DMS 273 (cell line): ENCODE results near the gene DEDD.
A peak's percentile ranks its signal among the peaks of the same experiment; 100 is the strongest.

ENCODE experiments used
- DNase-seq: peaks from one replicate; lab custom pipeline; 2025; ENCODE audit not compliant: unreplicated experiment; lab: John Stamatoyannopoulos, UW

DEDD gene

DNA sequence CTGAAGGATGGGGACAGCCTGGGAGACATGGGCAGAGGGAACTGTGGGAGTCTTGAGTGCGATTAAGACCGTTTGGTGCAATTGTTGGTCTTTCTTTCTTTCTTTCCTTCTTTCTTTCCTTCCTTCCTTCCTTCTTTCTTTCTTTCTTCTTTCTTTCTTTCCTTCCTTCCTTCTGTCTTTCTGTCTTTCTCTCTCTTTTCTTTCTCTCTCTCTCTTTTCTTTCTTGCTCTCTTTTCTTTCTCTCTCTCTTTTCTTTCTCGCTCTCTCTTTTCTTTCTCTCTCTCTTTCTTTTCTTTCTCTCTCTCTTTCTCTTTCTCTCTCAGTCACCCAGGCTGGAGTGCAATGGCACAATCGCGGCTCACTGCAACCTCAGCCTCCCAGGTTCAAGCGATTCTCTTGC, 37.2 kb downstream of the DEDD start:
- no peak for DNase-seq

DNA sequence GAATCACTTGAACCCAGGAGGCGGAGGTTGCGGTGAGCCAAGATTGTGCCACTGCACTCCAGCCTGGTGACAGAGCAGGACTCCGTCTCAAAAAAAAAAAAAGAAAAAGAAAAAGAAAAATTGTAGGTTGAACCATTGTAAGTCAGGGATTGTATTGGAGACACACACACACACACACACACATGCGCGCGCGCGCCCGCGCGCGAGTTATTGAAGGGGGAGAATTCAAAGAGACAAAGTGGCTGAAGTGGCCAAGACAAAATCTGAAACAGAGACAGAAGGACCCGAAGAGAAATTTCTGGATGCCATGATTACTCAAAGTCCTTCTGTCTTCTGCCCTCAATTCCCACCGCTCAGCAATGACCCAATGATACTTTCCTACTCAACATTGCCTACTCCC, 38.0 kb downstream of the DEDD start:
- DNase-seq, result no peak

DNA sequence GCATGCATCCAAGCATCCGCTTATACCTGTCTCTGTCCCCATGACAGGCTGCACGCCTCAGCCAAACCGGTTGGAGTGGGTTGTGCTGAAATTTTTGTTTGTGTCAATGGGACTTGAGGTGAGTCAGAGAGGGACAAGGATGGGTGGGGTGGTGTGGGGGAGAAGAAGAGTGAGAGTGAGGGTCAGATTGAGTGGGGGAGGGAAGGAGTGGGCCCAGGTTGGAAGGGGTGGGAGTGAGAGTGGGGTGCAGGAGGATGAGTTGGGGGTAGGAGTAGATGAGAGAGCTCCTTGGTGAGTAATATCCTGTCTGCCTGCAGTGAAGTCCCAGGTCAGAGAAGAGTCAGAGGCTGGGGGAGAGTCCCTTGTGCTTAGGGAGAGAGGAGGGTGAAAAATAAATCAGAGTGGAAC, 39.8 kb downstream of the DEDD start:
- DNase-seq, result no peak

DNA sequence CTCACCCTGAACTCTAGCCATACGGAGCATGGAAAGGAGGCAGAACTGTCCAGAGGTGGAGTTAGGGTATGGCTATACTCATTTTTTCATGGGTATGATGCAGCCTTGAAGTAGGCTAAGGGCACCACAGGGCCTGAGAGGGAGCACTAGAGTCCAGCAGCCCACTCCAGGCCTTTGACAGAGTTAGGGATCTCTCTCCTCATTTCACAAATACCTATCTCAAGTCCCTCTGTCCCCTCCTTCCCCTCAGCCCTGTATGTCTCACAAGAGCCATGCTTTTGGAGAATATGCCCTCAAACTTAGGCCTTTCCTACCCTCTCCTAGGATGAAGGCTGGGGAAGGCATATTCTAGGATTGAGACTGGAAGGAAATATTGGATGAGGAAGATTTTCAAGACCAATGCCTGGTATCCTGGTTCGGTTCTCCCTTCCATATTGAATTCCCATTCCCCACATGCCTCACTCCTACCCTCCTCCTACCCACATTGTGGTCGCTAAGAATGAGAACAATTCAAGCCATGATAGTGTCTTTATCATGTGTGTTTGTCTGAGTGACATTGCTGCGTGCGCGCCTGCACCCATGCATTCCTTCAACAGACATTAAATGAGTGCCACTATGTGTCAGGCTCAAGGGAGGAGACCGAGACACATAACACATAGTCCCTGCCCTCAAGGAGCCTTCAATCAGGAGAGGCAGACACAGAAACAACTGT, 40.5 kb downstream of the DEDD start:
- no peak for DNase-seq

DNA sequence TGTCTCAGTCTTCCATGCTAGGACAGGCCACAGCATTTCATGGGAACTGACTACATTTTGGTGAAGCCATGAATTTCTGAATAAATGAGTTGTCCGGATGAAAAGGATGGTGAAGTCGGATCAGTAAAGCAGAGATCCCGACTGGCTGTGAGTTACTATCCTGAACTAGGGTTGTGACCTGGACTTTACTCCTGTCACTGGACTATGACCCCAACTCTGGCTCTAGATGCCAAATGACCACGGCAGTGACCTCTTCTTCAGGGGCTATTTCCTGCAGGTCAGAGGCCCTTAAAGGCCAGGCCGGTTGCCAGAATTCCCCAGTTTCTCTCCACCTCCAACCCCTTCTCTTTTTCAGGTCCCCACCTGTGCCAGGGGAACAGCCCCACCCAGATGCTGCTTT, 41.4 kb downstream of the DEDD start:
- DNase-seq, result no peak

DNA sequence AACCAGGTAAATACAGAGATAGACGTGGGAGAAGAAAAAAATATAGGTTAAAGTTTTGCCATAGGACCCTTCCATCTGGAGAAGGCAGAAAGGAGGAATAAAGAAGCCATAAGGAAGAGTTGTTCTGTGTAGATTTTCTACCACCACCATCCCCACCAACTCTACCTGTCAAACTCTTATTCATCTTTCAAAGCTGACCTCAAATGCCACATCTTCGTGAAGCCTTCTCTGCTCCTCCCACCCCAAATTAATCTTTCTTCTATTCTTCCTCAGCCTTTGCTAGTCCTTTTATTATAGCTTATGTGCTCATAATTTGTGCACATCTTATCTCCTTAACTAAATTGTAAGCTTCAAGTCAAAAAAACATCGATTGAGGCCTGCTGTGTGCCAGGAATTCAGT, 41.9 kb downstream of the DEDD start:
- DNase-seq, result no peak

DNA sequence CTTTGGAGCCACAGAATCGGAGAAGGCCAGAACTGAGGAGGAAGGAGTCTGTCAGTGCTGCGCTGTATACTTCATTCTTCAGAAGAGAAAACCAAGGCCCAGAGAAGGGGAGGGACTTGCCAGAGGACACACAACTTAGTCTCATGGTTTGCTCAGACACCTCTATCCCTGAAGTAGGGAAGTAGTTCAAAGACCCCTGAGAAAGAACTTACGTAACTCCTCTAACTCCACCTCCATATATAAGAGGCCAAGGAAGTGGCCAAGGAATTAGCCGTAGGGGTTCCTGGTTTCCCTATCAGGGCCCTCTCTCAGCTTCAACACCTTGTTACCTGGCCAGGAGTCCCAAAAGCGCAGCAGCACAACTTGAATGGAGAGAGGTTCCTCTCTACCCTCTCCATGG, 42.5 kb downstream of the DEDD start:
- no peak for DNase-seq

DNA sequence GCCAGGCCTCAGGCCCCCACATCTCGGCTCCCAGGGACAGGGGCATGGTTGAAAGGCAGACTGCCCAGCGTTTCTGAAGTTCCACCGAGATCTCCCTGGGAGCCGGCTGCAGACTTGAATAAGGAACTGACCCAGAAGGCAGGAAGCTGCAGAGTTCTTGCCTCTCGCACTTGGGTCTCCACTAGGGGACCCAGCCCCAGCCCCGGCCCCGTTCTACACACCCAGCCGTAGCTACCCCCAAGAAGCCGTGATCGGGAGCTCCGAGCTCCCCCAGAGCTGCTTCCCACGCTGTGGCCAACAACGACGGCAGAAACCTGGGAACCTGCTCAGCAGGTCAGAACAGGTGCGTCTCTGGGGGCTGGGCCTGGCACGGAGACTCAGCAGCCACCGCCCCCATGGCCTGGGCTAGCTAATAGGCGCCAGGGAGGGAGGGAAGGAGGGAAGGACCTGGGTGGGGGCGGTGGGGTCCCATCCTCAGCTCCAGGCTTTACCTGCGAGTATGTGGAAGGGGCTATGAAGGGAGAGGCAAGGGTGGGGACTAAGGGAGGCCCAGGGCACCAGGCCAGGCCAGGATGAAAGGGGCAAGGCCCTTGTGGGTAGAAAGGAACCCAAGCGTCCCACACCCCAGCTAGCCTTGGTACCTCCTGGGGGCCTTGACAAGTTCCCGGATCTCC, 43.1 kb downstream of the DEDD start, which contains the start of gene NECTIN4:
Gene NECTIN4 (minus strand): TSS at position 308 of the 674 bp plus-strand sequence. CDS start 262 bp downstream, at position 46.
- DNase-seq, result no peak

DNA sequence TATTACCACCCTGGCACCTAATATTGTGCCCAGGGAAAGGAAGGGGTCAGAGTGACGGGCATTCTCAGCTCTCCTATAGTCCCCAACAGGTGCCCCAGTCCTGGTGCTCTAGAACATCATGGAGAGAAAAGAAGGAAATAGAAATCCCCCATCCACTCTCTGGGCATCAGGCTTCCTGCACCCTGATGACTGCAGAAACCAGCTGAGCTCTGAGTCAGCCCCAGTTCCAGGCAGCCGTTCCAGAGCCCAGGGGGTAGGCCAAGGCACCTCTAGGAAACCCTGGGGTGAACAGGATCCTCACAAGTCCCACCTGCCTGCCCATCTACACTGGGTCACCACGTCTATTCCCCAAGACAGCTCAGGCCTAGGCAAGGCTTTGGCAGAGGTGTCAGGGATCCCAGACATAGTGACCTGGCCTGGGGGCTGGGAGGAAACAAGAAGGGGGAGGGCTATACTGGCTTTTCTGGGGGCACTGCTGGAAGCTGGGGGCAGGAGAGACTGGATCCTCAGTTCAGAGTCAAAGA, 43.8 kb downstream of the DEDD start:
- DNase-seq, result no peak

DNA sequence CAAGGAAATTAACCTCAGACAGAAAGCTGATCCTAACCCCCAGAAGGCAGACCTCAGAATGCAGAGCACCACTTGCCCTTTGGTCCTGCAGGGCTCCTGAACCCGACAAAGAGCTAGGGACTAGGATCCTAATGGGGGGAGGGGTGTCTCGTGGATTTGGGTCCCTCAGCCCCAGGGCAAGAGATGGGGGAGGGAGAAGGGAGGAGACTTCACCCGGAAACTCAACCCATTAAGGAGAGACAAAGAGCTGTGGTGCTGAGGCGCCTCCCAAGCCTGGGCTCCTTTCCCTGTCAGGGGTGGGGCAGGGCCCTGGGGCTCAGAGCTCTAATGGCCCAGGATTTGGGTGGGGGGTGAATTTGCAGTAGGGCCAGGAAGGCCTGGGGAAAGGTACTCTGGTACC, 46.0 kb downstream of the DEDD start:
- DNase-seq, result no peak

DNA sequence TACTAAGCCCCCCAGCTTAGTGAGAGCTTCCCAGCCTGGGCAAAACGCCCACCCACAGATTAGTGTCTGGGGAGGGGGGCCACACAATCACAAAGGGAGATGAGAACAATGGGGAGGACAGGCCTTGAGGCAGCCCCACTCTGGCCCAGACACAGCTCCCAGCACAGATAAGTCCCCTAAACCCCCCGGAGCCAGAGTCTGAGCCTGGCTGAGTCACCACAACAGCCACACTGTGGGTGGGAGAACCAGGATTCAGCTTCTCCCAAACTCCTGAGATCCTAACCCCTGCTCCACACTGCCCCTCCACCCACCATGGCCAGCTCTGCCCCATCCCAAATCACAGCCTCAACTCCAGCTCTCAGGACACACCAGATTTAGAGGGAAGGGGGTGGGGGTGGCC, 47.3 kb downstream of the DEDD start:
- DNase-seq, result no peak

DNA sequence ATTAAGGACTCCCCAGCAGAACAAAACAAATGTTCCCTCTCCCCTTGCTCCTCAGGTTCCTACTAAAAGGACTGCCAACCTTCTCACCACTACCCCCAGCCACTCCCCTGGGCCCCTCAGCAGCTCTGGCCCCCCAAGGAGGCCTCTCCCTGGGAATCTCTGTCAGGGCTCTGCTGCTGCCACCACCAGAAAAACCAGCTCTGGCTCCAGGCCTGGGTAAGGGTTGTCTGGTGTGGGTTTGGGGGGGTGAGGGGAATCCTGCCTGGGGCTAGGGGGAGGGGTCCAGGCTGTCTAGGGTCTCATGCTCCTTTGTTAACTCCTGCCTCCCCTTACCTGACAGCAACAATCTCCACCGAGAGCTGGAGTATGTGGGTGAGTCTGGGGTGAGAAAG, 47.9 kb downstream of the DEDD start:
- DNase-seq, result no peak

DNA sequence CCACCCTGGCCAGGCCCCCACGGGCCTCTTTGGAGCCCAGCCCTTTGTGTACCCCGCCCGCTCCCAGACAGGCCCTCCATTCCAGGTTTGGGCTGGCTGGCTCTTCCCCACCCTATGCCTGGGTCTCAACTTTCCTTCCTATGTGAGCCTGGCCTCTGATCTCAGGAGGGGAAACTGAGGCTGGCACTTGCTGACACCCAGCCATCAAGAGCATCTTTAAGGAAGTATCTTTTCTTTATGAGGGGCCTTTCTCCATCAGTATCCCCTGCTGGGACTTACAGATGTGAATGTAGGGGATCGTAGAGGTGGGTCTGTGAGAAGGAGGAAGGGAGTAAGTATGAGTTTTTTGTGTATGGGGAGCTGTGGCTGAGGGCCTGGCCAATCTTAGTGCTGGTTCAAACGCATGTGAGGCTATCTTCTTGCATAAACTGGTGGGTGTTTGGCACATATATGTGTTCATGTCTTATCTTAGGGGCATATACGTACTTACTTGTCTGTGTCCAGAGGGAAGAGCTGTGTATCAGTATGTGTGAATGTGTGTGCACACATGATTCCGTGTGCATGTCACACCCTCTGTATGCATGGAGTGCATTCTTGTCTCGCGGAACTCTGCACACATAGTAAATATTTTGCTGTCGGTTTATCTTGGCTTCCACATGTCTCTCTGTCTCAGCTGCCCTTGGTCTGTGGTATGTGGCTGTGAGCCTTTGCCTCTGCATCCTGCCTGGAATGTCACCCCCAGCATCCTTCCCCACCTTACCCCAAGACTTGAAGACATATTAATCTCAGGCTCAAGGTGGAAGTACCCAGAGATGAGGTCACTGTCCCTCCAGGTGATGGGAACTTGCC, 48.5 kb downstream of the DEDD start:
- no peak for DNase-seq

DNA sequence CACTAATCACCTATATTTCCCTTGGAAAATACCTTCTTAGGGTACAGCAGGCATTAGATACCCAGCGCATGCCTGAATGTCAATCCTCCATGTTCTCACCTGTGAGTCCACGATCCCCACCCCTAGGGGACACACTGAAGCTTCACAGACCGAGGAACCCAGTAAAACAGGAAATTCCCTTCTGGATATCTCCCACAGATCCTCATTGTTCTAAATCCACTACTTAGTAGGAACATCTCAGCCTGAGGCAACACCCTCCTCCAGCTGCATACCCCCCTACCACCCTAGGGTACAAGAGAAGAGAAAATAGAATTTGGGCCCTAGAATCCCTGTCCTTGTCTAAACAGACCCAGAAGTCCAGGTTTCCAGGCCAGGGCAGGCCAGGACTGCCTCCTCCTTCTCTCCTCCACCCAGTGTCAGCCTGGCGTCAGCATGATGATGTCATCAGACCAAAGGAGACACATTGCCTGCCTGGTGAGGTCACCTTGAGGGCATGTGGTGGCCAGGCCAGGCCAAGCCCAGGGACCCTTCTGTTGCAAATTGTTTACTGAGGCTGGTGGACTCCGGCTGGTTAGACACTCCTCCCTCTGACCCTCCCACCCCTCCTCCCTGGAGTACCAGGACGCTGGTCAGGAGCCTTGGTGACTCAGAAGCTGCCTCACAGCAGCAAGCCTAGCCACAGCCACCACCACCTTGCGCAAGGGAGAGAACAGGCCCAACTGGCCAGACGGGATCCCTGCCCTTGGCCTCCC, 49.3 kb downstream of the DEDD start:
- peak; percentile 20 for DNase-seq

DNA sequence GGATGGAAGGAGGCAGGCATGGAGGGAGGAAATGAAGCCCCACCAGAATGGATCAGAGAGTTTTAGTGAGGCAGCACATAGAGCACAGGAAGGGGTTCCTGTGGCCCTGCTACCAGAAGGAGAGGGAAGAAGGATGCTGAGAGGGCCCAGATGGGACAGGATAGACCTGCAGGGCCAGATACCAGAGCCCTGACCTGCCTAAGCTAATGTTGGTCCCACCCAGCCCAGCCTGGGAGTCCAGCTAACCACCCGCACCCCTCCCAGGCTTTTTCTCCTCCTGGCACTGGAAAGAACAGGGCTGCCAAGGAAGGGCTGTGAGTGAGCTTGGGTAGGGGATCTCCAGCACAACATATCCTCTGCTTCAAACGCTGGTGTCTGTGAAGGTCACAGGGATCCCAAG, 50.0 kb downstream of the DEDD start:
- DNase-seq, result no peak

DNA sequence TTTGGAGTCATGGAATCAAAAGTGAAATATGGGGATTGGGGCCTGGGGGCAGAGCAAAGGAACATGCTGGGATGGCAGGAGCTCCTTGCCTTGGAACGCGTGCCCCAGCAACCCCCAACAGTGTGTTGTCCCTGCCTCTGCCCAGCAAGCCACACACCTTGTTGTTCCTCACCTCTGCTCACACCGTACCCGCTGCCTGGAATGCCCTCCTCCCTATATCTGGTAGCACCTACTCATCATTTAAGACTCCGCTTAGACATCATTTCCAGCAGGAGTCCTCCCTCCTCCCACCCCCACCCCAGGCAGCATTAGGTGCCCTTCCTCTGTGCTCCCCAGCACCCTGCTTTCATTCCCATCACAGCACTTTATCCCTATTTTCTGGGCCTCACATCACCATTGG, 50.9 kb downstream of the DEDD start:
- no peak for DNase-seq

DNA sequence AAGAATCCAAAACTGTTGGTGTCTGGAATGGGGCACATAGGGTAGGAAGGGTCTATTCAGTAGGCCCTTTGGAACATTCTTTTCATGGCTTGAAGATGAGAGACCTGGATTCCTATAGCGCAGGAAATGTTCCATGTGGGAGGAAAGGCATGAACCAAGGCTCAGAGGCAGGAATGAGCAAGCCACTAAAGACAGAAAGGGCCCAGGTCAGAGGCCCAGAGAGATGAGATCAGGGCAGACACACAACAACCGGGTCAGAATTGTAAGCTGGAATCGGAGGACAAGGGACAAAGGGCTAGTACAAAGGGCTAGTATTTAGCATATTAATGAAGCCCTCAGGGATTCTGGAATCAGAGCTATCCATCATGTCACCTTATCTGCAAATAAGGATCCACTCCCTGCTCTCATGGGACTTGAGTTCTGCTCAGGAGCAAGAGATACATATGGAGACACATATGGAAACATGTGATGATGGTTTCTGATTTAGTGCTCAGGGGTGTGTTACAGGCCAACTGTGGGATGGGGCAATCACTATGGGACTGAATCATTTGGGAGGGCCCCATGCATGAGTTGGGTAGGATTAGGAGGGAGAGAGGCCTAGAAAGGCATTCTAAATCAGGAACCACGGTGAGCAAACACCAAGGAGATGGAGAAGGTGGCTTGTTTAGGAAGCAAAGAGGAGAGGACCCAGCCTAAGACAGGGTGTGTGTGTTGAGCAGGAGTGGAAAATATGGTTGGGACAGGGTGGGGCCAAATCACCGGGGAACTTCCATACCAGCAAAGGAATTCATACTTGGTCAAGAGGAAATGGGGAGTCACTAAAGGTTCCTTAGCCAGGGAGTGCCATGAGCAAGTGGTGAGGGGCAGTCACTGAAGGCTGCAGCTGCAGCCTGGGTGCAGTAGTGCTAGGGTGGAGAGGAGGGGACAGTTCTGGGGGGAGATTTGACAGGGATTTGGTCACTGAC, 51.7 kb downstream of the DEDD start:
- no peak for DNase-seq

DNA sequence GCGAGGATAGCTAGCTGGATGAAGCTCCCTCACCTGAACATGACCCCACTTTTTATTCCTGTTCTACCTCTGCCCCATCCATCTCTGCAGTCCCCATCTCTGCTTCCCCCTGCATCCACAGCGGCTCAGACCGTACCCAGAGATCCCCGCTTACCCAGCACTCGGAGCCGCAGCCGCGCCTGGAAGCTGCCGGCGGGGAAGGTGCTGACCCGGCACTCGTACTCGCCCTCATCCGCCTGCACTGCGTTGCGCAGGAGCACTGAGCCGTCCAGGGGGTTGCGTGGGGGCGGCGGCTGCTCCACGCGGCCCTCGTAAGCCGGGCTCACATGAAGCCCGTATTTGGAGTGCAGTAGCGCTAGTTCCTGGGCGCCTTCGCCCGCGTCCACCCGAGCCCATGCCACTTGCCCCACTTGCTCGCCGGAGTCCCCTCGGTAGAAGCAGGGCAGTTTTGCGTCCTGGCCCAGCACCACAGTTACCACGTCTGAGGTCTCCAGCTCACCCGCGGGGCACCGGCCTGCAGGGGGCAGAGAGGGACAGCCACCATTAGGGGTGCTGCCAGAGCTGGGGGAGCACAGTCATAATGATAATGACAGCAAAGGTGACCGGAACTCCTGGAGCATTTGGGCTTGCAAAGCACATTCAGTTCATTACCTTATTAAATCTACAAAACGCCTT, 52.9 kb downstream of the DEDD start:
- DNase-seq, result no peak

DNA sequence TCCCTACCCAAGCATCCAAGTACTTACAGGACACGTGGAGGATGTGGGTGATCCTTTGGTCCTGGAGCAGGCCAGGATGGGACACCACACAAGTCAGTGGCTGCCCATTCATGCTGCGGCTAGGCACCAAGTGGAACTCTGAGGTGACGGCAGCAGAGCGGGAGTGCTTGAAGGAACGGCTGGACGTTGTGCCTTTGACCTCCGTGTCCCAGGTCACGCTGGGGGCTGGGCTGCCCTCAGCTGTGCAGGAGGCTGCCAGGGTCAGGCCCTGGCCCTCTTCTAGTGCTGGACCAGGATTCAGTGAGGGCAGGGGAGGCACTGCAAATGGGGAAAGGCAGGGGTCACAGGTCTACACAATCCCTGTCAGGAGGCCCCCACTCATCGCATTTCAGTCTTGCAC, 55.0 kb downstream of the DEDD start:
- DNase-seq, result no peak
